Measurements from ENCODE around the gene KLHL2.

- TF ChIP-seq, protein P1, sequence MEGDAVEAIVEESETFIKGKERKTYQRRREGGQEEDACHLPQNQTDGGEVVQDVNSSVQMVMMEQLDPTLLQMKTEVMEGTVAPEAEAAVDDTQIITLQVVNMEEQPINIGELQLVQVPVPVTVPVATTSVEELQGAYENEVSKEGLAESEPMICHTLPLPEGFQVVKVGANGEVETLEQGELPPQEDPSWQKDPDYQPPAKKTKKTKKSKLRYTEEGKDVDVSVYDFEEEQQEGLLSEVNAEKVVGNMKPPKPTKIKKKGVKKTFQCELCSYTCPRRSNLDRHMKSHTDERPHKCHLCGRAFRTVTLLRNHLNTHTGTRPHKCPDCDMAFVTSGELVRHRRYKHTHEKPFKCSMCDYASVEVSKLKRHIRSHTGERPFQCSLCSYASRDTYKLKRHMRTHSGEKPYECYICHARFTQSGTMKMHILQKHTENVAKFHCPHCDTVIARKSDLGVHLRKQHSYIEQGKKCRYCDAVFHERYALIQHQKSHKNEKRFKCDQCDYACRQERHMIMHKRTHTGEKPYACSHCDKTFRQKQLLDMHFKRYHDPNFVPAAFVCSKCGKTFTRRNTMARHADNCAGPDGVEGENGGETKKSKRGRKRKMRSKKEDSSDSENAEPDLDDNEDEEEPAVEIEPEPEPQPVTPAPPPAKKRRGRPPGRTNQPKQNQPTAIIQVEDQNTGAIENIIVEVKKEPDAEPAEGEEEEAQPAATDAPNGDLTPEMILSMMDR (IDR thresholded peaks at IDR 0.05) = no peak
- TF ChIP-seq EP300 (IDR thresholded peaks at IDR 0.05) = no peak
Measured at GRCh38 chr4:165293061-165293460, 85.7 kb downstream of the KLHL2 start.
